ENCODE measurements around the gene SMIM32.

Gene SMIM32

GRCh38 chr5:136192526-136193321 is at the start of gene SMIM32:
SMIM32 (minus strand) TSS chr5:136193162; CDS start chr5:136192524, 638 bp downstream.
- DNase-seq, result no peak

- no peak for DNase-seq
These were observed 49.6 kb upstream of the SMIM32 start for GRCh38 chr5:136242611-136243010.

DNA sequence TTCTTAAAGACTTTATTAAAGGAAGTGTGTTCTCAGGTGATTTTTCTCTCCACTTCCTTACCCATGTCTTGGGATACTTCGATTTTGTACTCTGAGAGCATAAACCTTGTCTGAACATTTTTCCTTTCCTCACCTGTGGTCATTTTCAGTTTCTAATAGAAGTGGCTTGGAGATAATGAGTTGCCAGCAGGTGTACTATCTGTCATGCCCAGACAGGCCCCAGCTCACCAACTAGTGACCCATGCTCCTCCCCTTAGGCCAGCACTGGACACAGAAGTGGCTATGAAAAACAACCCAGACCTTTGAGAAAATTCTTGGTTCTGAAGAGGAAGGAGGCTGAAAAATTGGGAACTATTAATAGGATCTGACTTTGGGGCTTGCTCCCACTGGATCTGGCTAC is 49.2 kb upstream of the SMIM32 start:
- DNase-seq, result no peak

DNA sequence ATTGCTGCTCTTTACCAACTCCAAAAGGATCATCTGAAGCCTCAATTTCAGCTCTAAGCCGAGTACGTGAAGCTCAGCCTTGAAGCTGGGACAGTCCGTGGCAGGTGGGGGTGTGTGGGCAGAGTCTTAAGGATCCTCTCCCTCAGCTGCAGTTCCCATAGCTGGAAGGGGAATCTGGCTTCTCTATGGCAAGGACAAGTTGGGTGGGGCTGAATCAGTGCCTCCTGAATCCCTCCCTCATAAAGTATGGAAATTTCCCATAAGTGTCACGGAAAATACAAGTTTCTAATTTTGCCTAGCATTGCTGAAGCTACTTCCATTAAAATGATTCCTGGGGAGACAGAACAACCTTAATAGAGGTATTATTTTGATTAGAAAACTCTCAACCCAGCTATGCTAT is 47.9 kb upstream of the SMIM32 start:
- DNase-seq, result no peak

DNA sequence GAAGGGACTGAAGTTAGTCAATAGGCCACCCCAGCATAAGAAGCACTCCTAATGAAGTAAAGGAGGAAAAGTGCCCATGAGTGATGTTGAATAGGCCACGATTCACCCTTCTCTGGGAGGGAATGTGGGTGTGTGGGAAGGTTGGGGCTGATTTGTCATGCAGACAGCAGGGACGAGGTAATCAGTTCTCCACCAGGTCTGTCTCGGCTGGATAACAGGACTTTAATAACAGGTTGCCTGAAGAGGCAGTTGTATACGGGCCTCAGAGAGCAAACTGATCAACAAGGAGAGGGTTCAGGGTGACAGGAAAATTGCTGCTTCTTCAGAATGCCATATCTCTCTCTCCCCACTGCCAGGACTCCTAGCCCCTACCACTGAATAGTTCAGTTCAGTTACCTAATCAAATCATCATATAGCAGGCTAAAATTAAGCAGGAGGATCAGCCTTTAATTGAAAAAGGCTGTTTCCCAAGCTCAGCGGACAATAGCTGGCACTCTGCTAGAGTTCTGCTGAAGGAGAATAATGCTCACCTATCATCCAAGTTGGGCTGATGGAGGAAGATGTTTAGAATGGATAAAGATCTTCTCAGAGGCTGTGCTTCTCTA is 43.6 kb upstream of the SMIM32 start:
- DNase-seq, result no peak

DNA sequence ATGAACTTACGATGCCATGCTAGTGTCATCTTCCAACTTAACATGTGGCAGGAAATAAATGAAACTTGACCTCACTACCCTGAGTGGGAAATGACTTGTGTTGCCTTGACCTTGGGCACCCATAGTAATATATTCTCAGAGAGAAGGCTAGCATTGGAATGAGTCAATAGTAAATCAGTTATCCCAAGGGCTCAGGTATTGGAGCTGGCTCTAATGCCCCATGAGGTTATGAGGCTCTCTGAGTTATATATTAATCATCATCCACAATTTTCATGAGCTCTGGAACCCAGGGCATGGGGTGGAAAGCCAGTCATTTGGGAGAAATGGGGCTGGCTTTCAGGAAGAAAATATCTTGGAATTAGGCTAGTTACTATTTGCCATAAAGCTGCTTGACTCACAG is 42.4 kb upstream of the SMIM32 start:
- DNase-seq, result no peak

GRCh38 chr5:136232316-136232715 is 39.4 kb upstream of the SMIM32 start:
- no peak for DNase-seq

DNA sequence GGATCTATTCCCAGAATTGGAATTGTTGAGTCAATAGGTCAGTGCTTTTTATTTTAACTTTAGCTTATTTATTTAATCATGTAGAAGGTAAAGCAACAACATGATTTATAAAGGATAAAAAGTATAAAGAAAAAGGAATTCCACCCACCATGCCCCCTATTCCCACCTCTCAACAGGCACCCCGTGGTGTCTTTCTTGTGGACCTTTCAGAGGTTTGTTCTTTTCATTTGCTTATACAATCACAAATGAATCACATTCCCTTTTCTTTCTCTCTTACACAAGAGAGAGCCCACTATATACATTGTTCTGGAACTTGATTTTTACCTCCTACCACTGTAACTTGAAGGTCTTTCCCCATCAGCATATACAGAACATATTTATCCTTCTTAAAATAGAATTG is 37.2 kb upstream of the SMIM32 start:
- DNase-seq, result no peak

GRCh38 chr5:136228136-136228757 is 35.3 kb upstream of the SMIM32 start:
- no peak for DNase-seq

DNA sequence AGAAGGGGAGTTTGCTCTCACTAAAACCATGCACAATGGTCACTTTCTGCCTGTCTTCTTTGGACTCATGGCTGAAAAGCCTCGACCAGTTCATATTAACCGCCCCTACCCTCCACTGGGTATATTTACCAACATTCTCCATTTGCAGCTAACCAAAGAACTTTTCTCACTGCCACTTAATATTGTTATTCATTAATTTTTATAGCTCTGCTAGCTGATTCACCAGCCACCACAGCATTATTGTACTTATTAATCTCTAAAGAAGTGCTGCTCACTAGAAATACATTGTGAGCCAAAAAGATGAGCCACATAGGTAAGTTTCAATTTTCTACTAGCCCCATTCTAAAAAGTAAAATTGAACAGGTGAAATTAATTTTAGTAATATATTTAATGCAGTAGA is 33.4 kb upstream of the SMIM32 start:
- no peak for DNase-seq

GRCh38 chr5:136225796-136226195 is 32.8 kb upstream of the SMIM32 start:
- no peak for DNase-seq

DNA sequence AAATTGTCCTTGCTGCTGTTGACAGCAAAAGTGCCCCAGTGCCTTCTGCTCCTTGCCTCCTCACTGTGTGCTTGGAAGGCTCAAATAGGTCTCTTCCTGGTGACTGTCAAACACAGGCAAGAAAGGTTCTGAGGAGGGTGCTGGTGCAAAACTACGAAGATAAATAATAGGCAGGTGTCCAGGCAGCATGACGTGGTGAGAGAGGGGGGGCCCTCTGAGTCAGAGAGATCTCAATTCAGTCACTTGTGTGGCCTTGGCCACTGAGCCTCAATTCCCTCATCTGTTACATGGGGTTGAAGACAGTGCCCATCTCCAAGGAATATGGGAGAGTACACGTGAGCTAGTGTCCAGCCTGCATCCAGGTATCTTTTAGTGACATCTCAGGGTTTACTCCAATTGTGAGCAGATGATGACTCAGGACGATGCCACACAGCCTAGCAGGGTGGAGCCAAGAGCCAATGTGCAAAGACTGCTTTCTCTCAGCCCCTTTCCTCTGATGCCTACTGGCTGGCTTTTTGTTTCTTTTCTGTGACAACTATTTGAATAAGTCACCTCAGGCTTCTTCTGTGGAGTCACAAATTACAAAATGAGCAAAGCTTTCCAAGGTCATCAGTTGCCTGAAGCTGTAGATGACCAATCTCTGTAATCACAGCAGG is 29.7 kb upstream of the SMIM32 start:
- DNase-seq, result no peak

GRCh38 chr5:136221340-136221739 is 28.4 kb upstream of the SMIM32 start:
- DNase-seq, result no peak

GRCh38 chr5:136216230-136216629 is 23.3 kb upstream of the SMIM32 start:
- DNase-seq, result no peak

- DNase-seq, result no peak
These were observed 22.9 kb upstream of the SMIM32 start for GRCh38 chr5:136215812-136216211.

DNA sequence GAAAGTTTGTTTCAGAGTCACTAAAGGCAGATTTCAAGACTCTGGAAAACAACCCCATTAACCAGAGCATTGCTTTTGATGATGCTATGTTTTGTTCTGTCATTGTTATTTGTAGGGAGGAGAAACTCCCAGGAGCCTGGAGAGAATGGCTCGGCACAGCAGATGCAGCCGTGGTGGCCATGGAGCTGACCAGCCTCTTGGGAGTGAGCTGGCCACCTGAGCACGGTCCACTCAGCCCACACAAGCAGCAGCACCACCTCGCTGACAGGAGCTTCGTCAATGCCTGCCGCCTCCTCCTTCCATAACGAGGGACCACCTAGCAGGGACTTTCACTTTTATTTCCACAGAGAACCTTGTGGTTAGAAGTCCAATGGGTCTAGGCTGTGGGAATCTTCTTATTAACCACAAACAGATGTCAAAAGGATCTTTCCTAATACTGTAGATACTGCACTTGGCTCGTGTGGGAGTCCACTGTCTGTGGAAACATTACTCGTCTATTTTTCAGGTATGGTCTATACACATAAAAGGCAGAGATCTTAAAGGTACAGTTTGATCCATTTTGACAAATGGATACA is 21.0 kb upstream of the SMIM32 start:
- no peak for DNase-seq

DNA sequence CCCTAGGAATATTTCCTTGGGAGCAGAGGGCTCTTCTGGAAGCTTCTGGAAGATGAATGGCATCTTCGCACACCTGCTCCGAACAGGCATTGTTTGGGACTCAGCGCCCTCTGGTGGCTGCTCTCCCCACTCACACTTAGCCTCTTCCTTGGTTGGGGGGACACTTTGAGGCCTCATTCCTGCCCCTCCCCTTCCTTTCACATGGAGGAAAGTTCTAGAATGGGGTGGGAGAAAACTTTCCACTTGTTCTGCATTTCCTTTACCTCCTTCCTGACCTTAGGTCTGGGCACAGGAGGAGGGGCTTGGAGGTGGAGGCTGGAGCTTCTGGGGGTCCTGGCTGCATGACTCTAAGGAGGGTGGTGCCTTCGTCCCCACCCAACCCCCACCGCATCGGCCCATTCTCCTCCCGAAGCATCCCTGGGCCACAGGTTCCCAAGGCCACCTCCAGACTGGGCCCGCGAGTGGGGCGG is 19.3 kb upstream of the SMIM32 start:
- no peak for DNase-seq

GRCh38 chr5:136211282-136212040 is 18.5 kb upstream of the SMIM32 start:
- DNase-seq, result no peak

- DNase-seq, result no peak
These were observed 17.3 kb upstream of the SMIM32 start for GRCh38 chr5:136210259-136210658.

DNA sequence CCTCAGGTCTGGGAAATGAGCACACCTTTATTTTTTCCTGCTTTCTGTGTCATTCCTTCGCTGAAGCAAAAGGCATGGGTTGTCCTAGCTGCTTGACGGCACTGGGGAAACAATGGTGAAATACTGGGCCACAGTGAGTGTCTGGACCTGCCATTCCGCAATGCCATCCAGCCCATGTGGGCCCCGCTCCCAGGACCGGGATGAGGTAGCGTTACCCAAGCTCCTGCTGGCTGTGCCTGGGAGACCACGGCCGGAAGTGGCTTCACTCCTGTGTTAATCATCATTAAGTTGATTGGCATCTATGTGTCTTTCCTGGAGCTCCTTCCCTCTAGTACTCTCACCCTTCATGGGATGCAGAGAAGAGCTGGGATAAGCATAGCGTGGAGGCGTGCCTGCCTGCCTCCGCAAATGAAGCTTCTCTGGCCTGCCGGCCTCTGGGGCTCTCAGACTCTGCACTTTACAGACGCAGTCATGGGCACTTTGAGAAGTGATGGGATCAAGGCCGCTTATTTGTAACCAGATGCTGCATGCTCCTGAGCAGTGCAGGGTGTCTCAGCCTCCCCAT is 16.5 kb upstream of the SMIM32 start:
- no peak for DNase-seq

DNA sequence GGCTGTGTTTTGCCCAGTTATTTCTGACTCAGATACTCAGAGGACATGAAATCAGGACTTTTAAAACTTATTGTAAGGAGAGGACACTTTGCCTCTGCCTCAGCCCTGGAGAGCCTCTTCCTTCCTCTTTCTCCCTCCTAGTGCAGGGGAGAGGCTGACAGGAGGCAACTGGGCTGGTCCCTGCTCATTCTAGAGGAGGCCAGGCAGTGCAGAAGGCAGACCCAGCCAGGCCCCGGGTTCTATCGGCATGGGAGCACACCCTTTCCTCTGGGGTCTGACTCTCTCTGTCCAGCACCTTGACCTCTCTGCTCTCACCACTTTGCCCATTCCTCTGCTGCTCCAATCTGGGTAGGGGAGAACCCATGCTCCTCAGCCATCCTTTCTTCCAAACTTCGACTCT is 16.0 kb upstream of the SMIM32 start:
- no peak for DNase-seq

DNA sequence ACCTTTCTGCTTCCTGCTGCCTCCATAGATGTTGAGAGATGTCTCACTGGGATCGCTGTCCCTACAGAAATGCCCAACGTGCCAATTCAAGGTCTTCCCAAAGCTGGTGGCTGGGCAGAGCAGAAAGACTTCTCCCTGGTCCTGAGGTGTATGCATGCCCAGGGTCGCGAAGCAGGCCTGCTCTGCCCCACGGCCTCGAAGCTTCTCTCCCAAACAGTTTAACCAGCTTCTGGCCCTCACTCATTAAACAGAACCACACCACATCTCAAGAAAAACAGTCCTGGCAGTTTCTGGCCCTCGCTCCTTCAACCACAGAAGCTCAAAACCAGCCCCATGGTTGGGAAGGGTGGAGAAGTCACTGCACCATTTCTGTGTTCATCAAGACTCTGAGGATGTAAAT is 14.7 kb upstream of the SMIM32 start:
- no peak for DNase-seq
